Endothelial cell of umbilical vein (primary cell): ENCODE data around the gene NFKBIL1. TPM values are rescaled to one million over a fixed set of nuclear protein-coding genes. Genes with fewer than 3 reads are reported as not detected.

Experiments
- BruUV-seq: library from RNA; stranded (reverse); fragments of 400-500 nt; replicated peaks from 2 replicates; lab custom pipeline; 2021; lab: Mats Ljungman, UMichigan
- CTCF ChIA-PET: fragments of 300-600, 350-600 bp; sonication (Branson Sonifier 250); formaldehyde crosslinking; loops from one replicate; lab custom pipeline; 2021; ENCODE audit warnings: antibody characterized with exemption, inconsistent platforms; lab: Charles Lee
- POLR2A ChIA-PET: fragments of 300-600, 350-600 bp; sonication (Branson Sonifier 250); formaldehyde crosslinking; loops from one replicate; lab custom pipeline; 2021; ENCODE audit warnings: antibody characterized with exemption, inconsistent platforms; lab: Charles Lee
- DNase-seq: peaks from one replicate; pipeline ENCODE4 v3.0.0-alpha.2; 2011; ENCODE audit warnings: low read depth, low spot score
- FAIRE-seq: peaks from 2 replicates; lab custom pipeline; 2011; peaks lifted over from hg19 to GRCh38; lab: Jason Lieb, UNC
- H2AFZ ChIP-seq: 2 replicates; pipeline ENCODE4 v1.6.0; 2012; ENCODE audit warnings: low read depth, low read length, control low read depth, inconsistent platforms
- H3K27ac ChIP-seq: 2 replicates; pipeline ENCODE4 v1.5.1; 2011; ENCODE audit warnings: low read depth, mild to moderate bottlenecking, control low read depth, low read length, moderate library complexity; ENCODE audit not compliant: insufficient read depth
- H3K27me3 ChIP-seq, 2 experiments: 2 replicates each; pipeline versions ENCODE4 v1.6.0 to v1.6.1; 2011; ENCODE audit warnings: low read length in 2 of 2, mixed read lengths in 1 of 2; ENCODE audit not compliant: control insufficient read depth in 2 of 2, insufficient read depth in 2 of 2
- H3K36me3 ChIP-seq, 2 experiments: 2 replicates in 1 of 2; 3 replicates in 1 of 2; pipeline ENCODE4 v1.5.1; 2011; ENCODE audit warnings: low read length in 2 of 2, mild to moderate bottlenecking in 1 of 2, moderate library complexity in 1 of 2; ENCODE audit not compliant: control insufficient read depth in 2 of 2, insufficient read depth in 2 of 2; ENCODE audit errors: extremely low read depth in 1 of 2
- H3K4me1 ChIP-seq: 3 replicates; pipeline ENCODE4 v1.5.1; 2011; ENCODE audit warnings: mild to moderate bottlenecking, low read length; ENCODE audit not compliant: control insufficient read depth, insufficient read depth; ENCODE audit errors: extremely low read depth
- H3K4me2 ChIP-seq: 2 replicates; pipeline ENCODE4 v1.6.1; 2011; ENCODE audit warnings: low read length, control low read depth, mixed read lengths; ENCODE audit not compliant: insufficient read depth
- H3K4me3 ChIP-seq, 3 experiments: fragments of 200-600 bp in 1 of 3; sonication (generic), shearing (Covaris generic) in 1 of 3; replicated peaks in 1 of 3; 2 replicates each; pipeline ENCODE4 v1.5.1; 2011 to 2016; ENCODE audit warnings: control low read depth in 3 of 3, low read length in 3 of 3, mild to moderate bottlenecking in 2 of 3, inconsistent platforms in 1 of 3, low read depth in 1 of 3, moderate library complexity in 1 of 3; ENCODE audit not compliant: insufficient read depth in 1 of 3
- H3K79me2 ChIP-seq: 2 replicates; pipeline ENCODE4 v1.6.0; 2012; ENCODE audit warnings: low read length, inconsistent platforms; ENCODE audit not compliant: control insufficient read depth, insufficient read depth
- H3K9ac ChIP-seq: replicated peaks from 2 replicates; pipeline ENCODE3; 2011; ENCODE audit warnings: low read length, control low read depth; ENCODE audit not compliant: insufficient read depth; ENCODE audit errors: extremely low read depth
- H3K9me1 ChIP-seq: replicated peaks from 3 replicates; pipeline ENCODE4 v1.6.0; 2011; ENCODE audit warnings: mild to moderate bottlenecking, low read length; ENCODE audit not compliant: control insufficient read depth, insufficient read depth; ENCODE audit errors: extremely low read depth
- H3K9me3 ChIP-seq: replicated peaks from 2 replicates; pipeline ENCODE4 v1.5.1; 2012; ENCODE audit warnings: low read length, inconsistent platforms; ENCODE audit not compliant: control insufficient read depth, insufficient read depth
- H4K20me1 ChIP-seq: replicated peaks from 2 replicates; pipeline ENCODE3; 2011; ENCODE audit warnings: mild to moderate bottlenecking, low read length; ENCODE audit not compliant: control insufficient read depth, insufficient read depth; ENCODE audit errors: extremely low read depth
- CTCF ChIP-seq, 2 donors: IDR thresholded peaks; 1 replicate in 1 of 2; 2 replicates in 1 of 2; pipeline ENCODE4 v1.5.1; 2011; ENCODE audit warnings: low read length in 2 of 2, mild to moderate bottlenecking in 2 of 2, moderate library complexity in 2 of 2, control low read depth in 1 of 2, inconsistent platforms in 1 of 2, low read depth in 1 of 2; ENCODE audit not compliant: insufficient read depth in 1 of 2; ENCODE audit errors: extremely low read depth in 1 of 2
- EZH2 ChIP-seq: IDR thresholded peaks from 2 replicates; pipeline ENCODE4 v1.6.1; 2012; ENCODE audit warnings: borderline replicate concordance, low read depth, mild to moderate bottlenecking, moderate library complexity, low read length, inconsistent platforms; ENCODE audit not compliant: severe bottlenecking
- FOS ChIP-seq: IDR thresholded peaks from 2 replicates; pipeline ENCODE4 v1.6.1; 2011; ENCODE audit warnings: mild to moderate bottlenecking, low read length, moderate library complexity, borderline replicate concordance; ENCODE audit not compliant: insufficient read depth
- GATA2 ChIP-seq: IDR thresholded peaks from 2 replicates; pipeline ENCODE4 v1.7.0; 2011; ENCODE audit warnings: low read depth, mild to moderate bottlenecking, moderate library complexity, mixed read lengths, low read length; ENCODE audit not compliant: insufficient read length, insufficient read depth
- JUN ChIP-seq: IDR thresholded peaks from 2 replicates; pipeline ENCODE4 v1.6.1; 2011; ENCODE audit warnings: borderline replicate concordance, low read depth; ENCODE audit not compliant: insufficient read length, insufficient read depth
- MYC ChIP-seq: IDR thresholded peaks from one replicate; pipeline ENCODE4 v1.6.1; 2011; ENCODE audit warnings: mild to moderate bottlenecking, low read depth, low read length
- POLR2A ChIP-seq: IDR thresholded peaks from 2 replicates; pipeline ENCODE4 v1.6.1; 2012; ENCODE audit warnings: low read depth, mild to moderate bottlenecking, control low read depth, low read length
- POLR2AphosphoS5 ChIP-seq: IDR thresholded peaks from 2 replicates; pipeline ENCODE4 v1.6.1; 2012; ENCODE audit warnings: low read depth, mild to moderate bottlenecking, control low read depth, low read length, moderate library complexity; ENCODE audit not compliant: insufficient read depth
- dilution Hi-C: fragments of 300-500 bp; cut with MboI; formaldehyde crosslinking; loops from one replicate; pipeline ENCODE4 v1.15.0; 2019; ENCODE audit warnings: low sequenced_read_pairs; ENCODE audit not compliant: extremely low pct_ligation_motif_present
- intact Hi-C: fragments of 100-400 bp; cut with micrococcal nuclease; formaldehyde crosslinking; loops from one replicate; pipeline ENCODE4 v1.10.0; 2022
- polyA plus RNA-seq, 4 experiments: library from polyadenylated mRNA; depleted of rRNA in 3 of 4; stranded (reverse) in 3 of 4; unstranded in 1 of 4; fragments of >200 nt; gene quantifications; 2 replicates each; pipeline versions ENCODE4 v1.2.1 to v1.2.3, GENCODE V29; 2011 to 2012; ENCODE audit warnings: missing spikeins in 1 of 4
- total RNA-seq: library from RNA; stranded (reverse); gene quantifications from 2 replicates; pipeline ENCODE4 v1.2.3, GENCODE V29; 2021

Gene NFKBIL1
- total and polyA plus RNA-seq, 2 donors (not counting 3 experiments of a cell fraction or from before 2014, with no cell fraction given), result 9.9 to 15.5 TPM

DNA sequence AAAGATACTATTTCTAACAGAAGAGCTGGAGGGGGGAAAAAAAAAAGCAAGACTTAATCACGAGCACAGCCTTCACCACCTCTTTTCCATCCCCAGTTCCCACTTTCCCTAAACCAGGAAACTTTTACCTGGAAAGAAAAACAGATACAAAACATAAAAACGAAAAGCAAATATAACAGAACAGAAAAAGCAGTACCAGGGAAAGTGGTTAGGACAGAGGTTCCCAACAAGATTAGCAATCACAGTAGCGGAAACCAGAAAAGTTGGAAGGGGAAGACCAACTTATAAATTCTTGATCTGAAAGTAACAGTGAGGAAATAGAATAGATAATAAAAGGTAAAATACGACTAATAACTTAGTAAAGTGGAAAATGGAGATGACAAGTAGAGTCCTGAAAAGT is 6.8 kb upstream of the NFKBIL1 start:
- BruUV-seq, result no TSS peak
- Histone ChIP-seq H3K4me1 (peaks cover 27% of the 10 kb centered on the region), H2AFZ (no peak overlapping the region), H3K9me3 (no peaks in the 10 kb centered on the region), H3K36me3 (peaks cover 22 to 36% of the 10 kb centered on the region in 2 experiments), H3K9ac (peak overlapping the region; percentile 98), H3K4me3 (peak overlapping the region; percentile 59 to 95 (median 80)), H4K20me1 (peaks cover 7% of the 10 kb centered on the region), H3K9me1 (no peaks in the 10 kb centered on the region), H3K79me2 (peaks cover 59% of the 10 kb centered on the region), H3K27ac (peak overlapping the region; percentile 85), H3K27me3 (no peaks in the 10 kb centered on the region), H3K4me2 (peak overlapping the region; percentile 92)
- TF ChIP-seq JUN (no peak), CTCF (IDR thresholded peaks at IDR 0.05; ENCODE audit: extremely low read depth in 1 of 2, insufficient read depth in 1 of 2, low read depth in 1 of 2, low read length in 2 of 2) (no peak), FOS (no peak), MYC (no peak), POLR2AphosphoS5 (no peak), GATA2 (no peak), POLR2A (no peak), EZH2 (no peak)
- DNase-seq, result no peak
- ChIA-PET CTCF (interaction anchor here (1.1 to 3.5 kb wide), 5 partner anchors 10 to 82 kb away, joined by 3 to 21 read pairs (median 13); no protein-coding TSS in a partner anchor), POLR2A (interaction anchor here (0.9 kb wide), 1 partner anchor 13 kb away, joined by 4 read pairs; the partner anchor contains the start of gene MCCD1)
- FAIRE-seq, result no peak
- intact Hi-C loops (loop anchor here (10.0 kb wide), 1 partner anchor 194 kb away; the partner anchor contains the start of gene CLIC1), dilution Hi-C loops (no loop called here)
